Suprapubic skin (tissue), 4 donors: ENCODE results near the gene KLK2.

ENCODE experiments used
- EP300 ChIP-seq: sonication (generic); formaldehyde crosslinking; IDR thresholded peaks from one replicate; pipeline ENCODE4 v1.6.1; 2017; ENCODE audit warnings: antibody characterized with exemption
- POLR2A ChIP-seq, 2 donors: fragments of 450-650 bp; IDR thresholded peaks; one replicate each; pipeline ENCODE4 v1.6.1; 2017; ENCODE audit warnings: antibody characterized with exemption in 2 of 2, mild to moderate bottlenecking in 2 of 2, moderate library complexity in 2 of 2
- POLR2AphosphoS5 ChIP-seq, 3 donors: sonication (generic); formaldehyde crosslinking; IDR thresholded peaks; one replicate each; pipeline ENCODE4 v1.6.1; 2017; ENCODE audit warnings: antibody characterized with exemption in 3 of 3
- TF ChIP-seq, protein P1 (sequence below), 2 donors: fragments of 200-600 bp in 1 of 2; fragments of 450-650 bp in 1 of 2; sonication (generic) in 1 of 2; IDR thresholded peaks; one replicate each; pipeline ENCODE4 v1.5.1; 2016 to 2019; ENCODE audit warnings: antibody characterized with exemption in 2 of 2, mild to moderate bottlenecking in 1 of 2, moderate library complexity in 1 of 2

DNA sequence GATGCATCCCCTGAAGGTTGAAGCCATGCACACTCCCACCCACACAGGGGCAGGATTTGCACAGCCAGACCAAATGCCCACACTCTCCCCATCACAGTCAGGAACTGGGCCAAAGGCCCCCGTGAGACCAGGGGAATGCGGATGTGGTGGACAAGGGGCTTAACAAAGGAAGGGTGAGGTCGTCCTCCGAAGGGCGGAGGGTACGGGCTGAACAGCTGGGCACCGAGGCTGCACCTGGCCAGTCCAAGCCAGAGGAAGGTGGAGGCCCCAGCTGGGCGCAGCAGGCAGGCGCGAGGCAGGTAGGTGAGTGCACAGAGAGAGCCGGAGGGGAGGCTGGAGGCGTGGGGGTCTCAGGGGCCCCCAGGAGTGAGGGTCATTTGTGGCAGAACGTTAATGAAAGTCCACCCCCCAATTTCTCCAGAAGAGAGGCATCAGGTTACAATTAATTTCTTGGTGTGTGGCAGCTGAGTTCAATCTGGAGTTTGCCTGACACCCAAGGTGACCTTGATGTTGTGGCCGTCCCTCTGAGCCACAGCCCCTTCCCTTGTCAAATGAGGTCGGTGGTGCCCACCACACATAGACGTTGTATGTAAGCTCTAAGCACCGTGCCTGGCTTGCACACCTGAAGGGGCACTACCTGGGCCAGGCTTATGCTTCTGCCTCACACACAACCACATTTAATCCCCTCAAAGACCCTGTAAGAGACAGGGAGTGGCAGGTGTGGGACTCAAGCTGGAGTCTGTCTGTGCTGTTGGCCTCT lies 42.8 kb upstream of the KLK2 start:
- TF ChIP-seq, protein P1, sequence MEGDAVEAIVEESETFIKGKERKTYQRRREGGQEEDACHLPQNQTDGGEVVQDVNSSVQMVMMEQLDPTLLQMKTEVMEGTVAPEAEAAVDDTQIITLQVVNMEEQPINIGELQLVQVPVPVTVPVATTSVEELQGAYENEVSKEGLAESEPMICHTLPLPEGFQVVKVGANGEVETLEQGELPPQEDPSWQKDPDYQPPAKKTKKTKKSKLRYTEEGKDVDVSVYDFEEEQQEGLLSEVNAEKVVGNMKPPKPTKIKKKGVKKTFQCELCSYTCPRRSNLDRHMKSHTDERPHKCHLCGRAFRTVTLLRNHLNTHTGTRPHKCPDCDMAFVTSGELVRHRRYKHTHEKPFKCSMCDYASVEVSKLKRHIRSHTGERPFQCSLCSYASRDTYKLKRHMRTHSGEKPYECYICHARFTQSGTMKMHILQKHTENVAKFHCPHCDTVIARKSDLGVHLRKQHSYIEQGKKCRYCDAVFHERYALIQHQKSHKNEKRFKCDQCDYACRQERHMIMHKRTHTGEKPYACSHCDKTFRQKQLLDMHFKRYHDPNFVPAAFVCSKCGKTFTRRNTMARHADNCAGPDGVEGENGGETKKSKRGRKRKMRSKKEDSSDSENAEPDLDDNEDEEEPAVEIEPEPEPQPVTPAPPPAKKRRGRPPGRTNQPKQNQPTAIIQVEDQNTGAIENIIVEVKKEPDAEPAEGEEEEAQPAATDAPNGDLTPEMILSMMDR (IDR thresholded peaks at IDR 0.05) = no peak
- TF ChIP-seq POLR2AphosphoS5 (IDR thresholded peaks at IDR 0.05) = no peak
- TF ChIP-seq POLR2A (IDR thresholded peaks at IDR 0.05) = no peak
- no peak for TF ChIP-seq EP300
